HG03442 (cell line): ENCODE data around the gene UBE2F.
A peak's percentile ranks its signal among the peaks of the same experiment; 100 is the strongest.
"Not testable (repeated sequence)": the region's sequence is repeated elsewhere in the genome, so short reads cannot be mapped to it uniquely, and the experiment has no call there.

Source experiments
- ATAC-seq: cut with Tn5 transposase; IDR thresholded peaks from one replicate; pipeline ENCODE4 v1.9.1; 2021; ENCODE audit warnings: mild to moderate bottlenecking, moderate library complexity; ENCODE audit not compliant: unreplicated experiment

UBE2F gene

DNA sequence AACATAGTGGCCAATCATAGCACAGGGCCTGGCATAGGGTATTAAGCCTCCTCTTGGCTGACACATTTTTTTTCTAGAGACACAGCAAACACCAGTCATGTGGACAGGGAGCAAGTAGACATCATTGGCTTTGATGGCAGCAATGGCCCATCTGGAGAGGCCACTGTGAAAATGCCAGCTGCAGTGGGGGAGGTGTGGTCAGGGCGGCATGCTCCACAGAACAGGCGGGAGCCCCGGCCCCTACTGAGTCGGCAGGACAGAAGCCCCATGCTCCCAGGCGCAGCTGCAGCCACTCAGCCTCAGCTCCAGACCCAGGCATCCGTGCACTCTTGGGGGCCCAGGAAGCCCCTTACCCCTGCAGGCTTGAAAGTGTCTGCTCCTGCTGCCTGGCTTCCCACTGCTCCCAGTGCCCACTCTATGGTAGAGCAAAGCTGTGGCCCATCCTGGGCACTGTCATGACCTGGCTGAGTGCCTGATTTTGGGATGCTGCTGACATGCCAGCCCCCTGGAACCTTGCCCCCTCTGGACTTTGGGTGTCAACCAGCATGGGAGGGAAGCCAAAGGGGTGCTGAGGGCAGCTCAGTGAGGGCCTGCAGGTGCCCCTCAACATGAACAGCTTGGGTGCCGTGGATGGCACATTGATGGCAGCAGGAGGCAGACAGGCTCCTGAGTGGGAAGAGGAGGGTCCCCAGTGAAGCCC is 23.3 kb upstream of the UBE2F start:
- ATAC-seq: no peak

GRCh38 chr2:237944302-237944701 is 22.5 kb upstream of the UBE2F start:
- ATAC-seq: no peak

DNA sequence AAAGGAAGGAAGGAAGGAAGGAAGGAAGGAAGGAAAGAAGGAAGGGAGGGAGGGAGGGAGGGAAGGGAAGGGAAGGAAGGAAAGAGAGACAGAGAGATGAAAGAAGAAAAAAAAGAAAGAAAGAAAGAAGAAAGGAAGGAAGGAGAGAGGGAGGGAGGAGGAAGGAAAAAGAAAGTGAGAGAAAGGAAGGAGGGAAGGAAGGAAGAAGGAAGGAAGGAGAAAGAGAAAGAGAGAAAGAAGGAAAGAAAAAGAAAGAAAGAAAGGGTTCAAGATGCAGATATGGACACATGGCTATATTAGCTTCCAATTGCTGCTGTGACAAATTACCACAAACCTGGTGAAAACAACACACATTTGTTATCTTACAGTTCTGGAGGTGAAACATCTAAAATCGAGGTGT is 20.4 kb upstream of the UBE2F start:
- ATAC-seq: no peak

GRCh38 chr2:237951354-237951753 is 15.5 kb upstream of the UBE2F start:
- not testable (repeated sequence) for ATAC-seq

DNA sequence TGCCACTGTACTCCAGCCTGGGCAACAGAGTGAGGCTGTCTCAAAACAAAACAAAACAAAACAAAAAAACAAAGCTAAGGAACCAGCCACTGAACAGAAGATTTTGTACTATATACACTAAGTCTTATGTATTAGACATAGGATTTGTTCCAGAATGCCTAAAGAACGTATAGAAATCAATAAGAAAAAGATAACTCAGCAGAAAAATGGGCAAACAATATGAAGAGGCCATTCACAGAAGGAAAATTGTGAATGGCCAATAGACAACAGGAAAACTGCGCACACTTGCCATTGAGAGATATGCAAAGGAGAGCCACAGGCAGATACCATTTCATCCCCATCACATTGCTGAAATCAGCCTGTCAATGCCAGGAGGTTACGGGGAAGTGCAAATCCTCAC is 14.9 kb upstream of the UBE2F start:
- ATAC-seq: no peak

- ATAC-seq: no peak
Observed at GRCh38 chr2:237952851-237953250, 14.0 kb upstream of the UBE2F start.

GRCh38 chr2:237955640-237956401 is 11.0 kb upstream of the UBE2F start:
- ATAC-seq: no peak

DNA sequence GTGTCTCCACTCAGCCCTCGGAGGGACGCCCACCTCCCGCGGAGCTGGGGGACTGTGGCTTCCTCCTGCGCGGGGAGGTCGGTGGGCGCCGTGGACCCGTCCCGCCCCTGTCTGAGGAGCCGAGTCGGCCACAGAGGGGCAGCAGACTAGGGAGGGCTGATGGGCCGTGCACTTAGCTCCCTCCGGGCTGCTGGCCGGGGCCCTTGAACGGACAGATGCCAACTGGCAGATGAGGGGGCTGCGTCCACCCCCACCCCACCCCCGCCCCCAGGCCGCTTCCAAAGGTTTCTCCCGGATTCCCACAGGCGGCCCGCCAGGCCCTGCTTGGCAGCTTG is 10.4 kb upstream of the UBE2F start:
- ATAC-seq: no peak

- ATAC-seq: no peak
Observed at GRCh38 chr2:237961637-237962036, 5.2 kb upstream of the UBE2F start.

- ATAC-seq: no peak
Observed at GRCh38 chr2:237962432-237963084, 4.3 kb upstream of the UBE2F start.

- not testable (repeated sequence) for ATAC-seq
Observed at GRCh38 chr2:237963490-237963991, 3.3 kb upstream of the UBE2F start.

DNA sequence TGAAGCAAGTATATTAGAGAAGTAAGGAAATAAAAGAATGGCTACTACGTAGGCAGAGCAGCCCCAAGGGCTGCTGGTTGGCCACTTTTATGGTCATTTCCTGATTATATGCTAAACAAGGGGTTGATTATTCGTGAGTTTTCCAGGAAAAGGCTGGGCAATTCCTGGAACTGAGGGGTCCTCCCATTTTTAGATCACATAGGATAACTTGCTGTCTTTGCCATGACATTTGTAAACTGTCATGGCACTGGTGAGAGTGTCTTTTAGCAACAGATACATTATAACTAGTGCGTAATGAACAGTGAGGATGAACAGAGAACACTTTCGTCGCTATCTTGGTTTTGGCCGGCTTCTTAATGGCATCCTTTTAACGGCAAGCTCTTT is 2.6 kb upstream of the UBE2F start:
- ATAC-seq: no peak

GRCh38 chr2:237964578-237965404 is 2.0 kb upstream of the UBE2F start:
- no peak for ATAC-seq

DNA sequence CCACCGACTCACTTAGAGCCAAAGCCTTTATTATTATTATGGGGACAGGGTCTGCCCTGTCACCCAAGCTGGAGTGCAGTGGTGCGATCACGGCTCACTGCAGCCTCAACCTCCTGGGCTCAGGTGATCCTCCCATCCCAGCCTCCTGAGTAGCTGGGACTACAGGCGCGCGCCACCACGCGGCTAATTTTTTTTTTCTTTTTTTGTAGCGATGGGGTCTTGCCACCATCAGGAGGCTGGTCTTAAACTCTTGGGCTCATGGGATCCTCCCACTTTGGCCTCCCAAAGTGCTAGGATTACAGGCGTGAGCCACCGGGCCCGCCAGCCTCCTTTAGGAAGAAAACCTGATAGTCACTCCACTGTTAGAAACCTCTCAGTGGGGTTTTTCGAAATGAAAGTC is 970 bp upstream of the UBE2F start:
- not testable (repeated sequence) for ATAC-seq

DNA sequence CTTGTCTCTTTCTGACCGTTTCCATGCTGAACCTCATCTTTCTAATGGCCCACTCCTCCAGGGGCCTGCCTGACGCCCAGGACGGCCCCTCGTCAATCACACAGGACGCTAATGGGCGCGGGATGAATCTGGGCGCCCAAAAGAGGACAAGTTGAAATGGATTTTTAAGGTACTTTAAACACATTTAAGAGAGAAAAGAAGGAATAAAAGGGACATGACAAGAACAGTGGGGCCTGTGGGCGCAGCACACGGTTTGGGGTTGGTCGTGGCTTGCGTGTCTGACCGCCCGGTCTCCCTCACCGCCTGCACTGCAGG is 607 bp upstream of the UBE2F start:
- no peak for ATAC-seq

- ATAC-seq: no peak
Observed at GRCh38 chr2:237967463-237967951, 693 bp downstream of the UBE2F start.

DNA sequence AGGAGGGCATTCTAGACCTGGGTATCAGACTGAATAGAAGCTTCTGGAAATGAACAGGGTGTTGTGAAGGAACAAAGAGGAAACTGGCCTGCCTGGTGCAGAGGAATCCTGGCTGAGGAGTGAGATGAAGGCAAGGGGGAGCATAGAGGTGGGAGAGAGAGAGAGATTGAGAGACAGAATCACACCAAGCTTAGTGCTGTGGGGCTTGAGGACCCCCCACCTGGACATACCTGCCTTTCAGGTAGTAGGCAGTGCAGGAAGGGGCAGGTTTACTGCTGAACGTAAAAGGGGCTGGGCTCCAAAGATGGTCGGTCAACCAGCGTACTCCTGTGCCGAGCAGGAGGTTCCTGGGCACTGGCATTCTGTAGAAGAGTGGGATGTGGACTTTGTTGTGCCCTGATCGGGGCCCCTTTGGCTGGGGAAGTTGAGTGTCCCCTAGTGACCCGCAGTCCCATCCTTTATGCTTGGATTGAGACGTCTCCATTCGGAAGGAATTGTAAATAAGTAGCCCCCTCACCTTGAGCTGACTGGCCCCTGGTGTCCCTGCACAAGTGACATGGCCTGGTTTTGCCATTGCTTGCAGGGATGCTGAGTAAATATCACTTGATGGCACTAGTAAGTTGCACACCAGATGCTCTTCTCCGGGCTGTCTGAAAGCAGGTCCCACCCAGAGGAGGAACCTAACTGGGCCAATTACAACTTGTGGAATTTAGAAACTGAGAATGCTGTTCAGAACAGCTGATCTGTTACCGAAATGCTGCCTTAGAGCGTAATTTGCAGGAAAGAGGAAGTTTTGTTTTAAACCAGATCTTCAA is 1.4 kb downstream of the UBE2F start:
- peak; percentile 41 for ATAC-seq

DNA sequence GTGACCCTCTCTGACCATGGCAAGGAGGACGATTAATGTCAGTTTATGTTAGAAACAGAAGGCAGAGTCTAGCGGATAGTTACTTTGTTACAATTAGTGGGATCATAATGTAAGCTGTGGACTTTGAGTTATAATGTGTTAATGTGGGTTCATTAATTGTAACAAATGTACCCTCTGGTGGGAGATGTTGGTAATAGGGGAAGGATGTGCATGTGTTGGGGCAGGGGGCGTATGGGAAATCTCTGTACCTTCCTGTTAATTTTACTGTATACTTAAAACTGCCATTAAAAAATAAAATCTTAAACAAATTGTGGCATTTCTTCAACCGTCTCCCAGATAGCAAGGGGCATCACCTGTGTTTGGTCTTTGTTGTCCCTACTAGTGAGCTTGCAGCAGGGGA is 4.8 kb downstream of the UBE2F start:
- no peak for ATAC-seq

GRCh38 chr2:237972211-237972610 is 5.4 kb downstream of the UBE2F start:
- no peak for ATAC-seq

GRCh38 chr2:237972936-237973335 is 6.1 kb downstream of the UBE2F start:
- no peak for ATAC-seq
